ENCODE data around the gene FURIN.

The FURIN gene

GRCh38 chr15:90826886-90827435, 41.4 kb upstream of the FURIN start:
- TF ChIP-seq, protein P1, sequence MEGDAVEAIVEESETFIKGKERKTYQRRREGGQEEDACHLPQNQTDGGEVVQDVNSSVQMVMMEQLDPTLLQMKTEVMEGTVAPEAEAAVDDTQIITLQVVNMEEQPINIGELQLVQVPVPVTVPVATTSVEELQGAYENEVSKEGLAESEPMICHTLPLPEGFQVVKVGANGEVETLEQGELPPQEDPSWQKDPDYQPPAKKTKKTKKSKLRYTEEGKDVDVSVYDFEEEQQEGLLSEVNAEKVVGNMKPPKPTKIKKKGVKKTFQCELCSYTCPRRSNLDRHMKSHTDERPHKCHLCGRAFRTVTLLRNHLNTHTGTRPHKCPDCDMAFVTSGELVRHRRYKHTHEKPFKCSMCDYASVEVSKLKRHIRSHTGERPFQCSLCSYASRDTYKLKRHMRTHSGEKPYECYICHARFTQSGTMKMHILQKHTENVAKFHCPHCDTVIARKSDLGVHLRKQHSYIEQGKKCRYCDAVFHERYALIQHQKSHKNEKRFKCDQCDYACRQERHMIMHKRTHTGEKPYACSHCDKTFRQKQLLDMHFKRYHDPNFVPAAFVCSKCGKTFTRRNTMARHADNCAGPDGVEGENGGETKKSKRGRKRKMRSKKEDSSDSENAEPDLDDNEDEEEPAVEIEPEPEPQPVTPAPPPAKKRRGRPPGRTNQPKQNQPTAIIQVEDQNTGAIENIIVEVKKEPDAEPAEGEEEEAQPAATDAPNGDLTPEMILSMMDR (IDR thresholded peaks at IDR 0.05) = no peak
- no peak for TF ChIP-seq ZFX (IDR thresholded peaks at IDR 0.05; ENCODE audit: borderline replicate concordance)
- no peak overlapping the region for H3K27ac ChIP-seq

GRCh38 chr15:90828111-90828510, 40.3 kb upstream of the FURIN start:
- TF ChIP-seq ZFX (IDR thresholded peaks at IDR 0.05; ENCODE audit: borderline replicate concordance) = no peak
- TF ChIP-seq, protein P1 (IDR thresholded peaks at IDR 0.05) = no peak
- no peak overlapping the region for H3K27ac ChIP-seq

DNA sequence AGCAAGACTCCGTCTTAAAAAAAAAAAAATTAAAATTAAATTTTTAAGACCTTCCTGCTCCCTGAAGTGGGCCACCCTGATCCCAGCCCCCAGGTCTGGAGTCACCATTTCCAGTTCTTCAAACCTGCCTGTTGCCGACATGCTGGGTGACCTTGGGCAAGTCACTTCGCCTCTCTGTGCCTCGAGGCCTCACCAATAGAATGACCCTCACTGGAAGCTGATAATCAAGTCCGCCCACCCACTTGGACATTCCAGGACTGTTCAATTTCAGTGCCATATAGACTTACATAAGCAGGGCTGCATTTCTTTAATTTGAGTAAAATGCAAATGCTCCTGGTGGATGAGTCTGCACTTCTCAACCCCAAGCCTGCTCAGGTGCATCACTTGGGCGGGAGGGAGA, 39.3 kb upstream of the FURIN start:
- no peak overlapping the region for H3K27ac ChIP-seq
- TF ChIP-seq, protein P1 (IDR thresholded peaks at IDR 0.05) = no peak
- TF ChIP-seq ZFX (IDR thresholded peaks at IDR 0.05; ENCODE audit: borderline replicate concordance) = no peak

DNA sequence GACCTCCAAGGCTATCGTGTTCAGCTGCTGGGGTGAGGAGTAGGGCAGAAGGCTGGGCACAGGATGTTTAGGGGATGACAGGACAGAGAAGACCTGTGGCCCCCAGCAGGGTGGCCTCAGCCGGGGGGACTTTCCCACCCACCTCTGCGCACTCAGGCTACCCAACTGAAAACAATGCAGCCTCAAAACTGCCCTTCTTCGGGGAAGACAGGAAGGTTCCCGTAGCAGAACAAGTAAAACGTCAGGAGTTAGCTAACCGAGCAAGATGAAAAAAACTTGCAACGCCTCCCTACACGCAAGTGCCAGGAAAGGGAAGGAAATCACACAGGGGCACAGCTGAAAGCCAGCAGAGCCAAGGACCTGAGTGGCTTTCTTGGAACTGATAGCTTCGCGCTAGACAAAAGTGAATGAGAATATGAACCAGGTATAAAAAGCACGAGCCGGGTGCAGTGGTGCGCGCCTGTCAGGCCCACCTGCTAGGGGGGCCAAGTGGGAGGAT, 38.4 kb upstream of the FURIN start:
- TF ChIP-seq ZFX (IDR thresholded peaks at IDR 0.05; ENCODE audit: borderline replicate concordance) = no peak
- TF ChIP-seq, protein P1 (IDR thresholded peaks at IDR 0.05) = no peak
- no peak overlapping the region for H3K27ac ChIP-seq

DNA sequence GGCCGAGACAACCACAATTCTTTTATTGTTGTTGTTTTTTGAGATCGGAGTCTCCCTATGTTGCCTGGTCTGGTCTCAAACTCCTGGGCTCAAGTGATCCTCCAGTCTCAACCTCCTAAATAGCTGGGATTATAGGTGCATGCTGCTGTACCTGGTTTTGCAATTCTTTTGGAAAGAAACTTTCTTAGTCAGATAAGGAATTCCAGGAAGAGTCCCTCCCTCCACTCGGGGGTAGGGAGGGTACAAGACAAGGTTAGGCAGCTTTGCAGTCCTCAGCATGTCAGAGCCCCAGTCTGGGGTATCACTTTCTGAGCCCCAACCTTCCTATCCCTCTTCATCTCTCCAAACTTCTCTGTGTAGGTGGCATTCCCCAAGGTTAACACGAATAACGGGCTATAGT, 33.8 kb upstream of the FURIN start:
- no peak overlapping the region for H3K27ac ChIP-seq
- TF ChIP-seq, protein P1 (IDR thresholded peaks at IDR 0.05) = no peak
- no peak for TF ChIP-seq ZFX (IDR thresholded peaks at IDR 0.05; ENCODE audit: borderline replicate concordance)

GRCh38 chr15:90836296-90836871, 32.0 kb upstream of the FURIN start:
- no peak for TF ChIP-seq ZFX (IDR thresholded peaks at IDR 0.05; ENCODE audit: borderline replicate concordance)
- TF ChIP-seq, protein P1 (IDR thresholded peaks at IDR 0.05) = no peak
- no peak overlapping the region for H3K27ac ChIP-seq

DNA sequence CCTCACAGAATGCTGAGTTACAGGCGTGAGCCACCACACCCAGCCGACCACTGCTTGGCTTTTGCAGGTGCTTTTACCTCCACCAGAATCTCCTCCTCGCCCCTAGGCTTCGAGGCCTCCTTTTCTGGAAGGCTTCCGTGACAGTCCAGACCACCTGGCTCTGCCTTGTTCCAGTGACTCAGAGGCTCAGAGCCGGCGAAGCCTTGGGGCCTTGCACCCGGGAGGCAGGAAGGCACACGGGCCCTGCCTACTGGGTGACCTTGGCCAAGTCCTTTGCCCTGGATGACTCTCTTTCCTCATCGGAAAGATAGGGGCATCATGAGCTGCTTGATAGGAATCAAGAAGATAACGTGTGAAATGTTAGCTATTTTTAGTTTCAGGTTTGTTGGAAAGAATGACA, 31.3 kb upstream of the FURIN start:
- H3K27ac ChIP-seq = no peak overlapping the region
- no peak for TF ChIP-seq ZFX (IDR thresholded peaks at IDR 0.05; ENCODE audit: borderline replicate concordance)
- TF ChIP-seq, protein P1 (IDR thresholded peaks at IDR 0.05) = no peak
